HCT116 (cell line): ENCODE results near the gene APH1B. TPM values are rescaled to one million over a fixed set of nuclear protein-coding genes. Genes with fewer than 3 reads are reported as not detected.

Source experiments
- ATAC-seq: fragments of 200-7000 bp; cut with Tn5 transposase; 2 replicates; pipeline ENCODE4 v1.9.1; 2020; ENCODE audit warnings: mild to moderate bottlenecking, moderate library complexity
- BruUV-seq: library from RNA; stranded (reverse); fragments of 400-500 nt; replicated peaks from 2 replicates; lab custom pipeline; 2021; lab: Mats Ljungman, UMichigan
- CTCF ChIA-PET: fragments of 300-600 bp; sonication (Branson Sonifier 250); formaldehyde crosslinking; loops from one replicate; lab custom pipeline; 2021; ENCODE audit warnings: antibody characterized with exemption; lab: Charles Lee
- POLR2A ChIA-PET: fragments of 300-600, 350-600 bp; sonication (Branson Sonifier 250); formaldehyde crosslinking; loops from one replicate; lab custom pipeline; 2021; ENCODE audit warnings: antibody characterized with exemption; lab: Charles Lee
- RAD21 ChIA-PET, 2 experiments: fragments of 300-600 bp; sonication (Branson Sonifier 250); formaldehyde crosslinking; loops; one replicate each; lab custom pipeline; 2023; ENCODE audit warnings: low total read pairs in 2 of 2; ENCODE audit not compliant: uncharacterized antibody in 2 of 2, unreplicated experiment in 2 of 2, low non-redundant PET in 1 of 2; lab: Charles Lee
- DNase-seq: peaks from one replicate; pipeline ENCODE4 v3.0.0-alpha.2; 2010; ENCODE audit warnings: low read depth, low spot score
- H2AFZ ChIP-seq: fragments of 200-600 bp; shearing (Covaris generic), sonication (generic); 2 replicates; pipeline ENCODE4 v1.6.1; 2017; ENCODE audit warnings: low read depth, mixed run types, mixed read lengths, antibody characterized with exemption, low read length; ENCODE audit not compliant: poor library complexity, severe bottlenecking
- H3K27ac ChIP-seq: 2 replicates; pipeline ENCODE4 v1.5.1; 2012; ENCODE audit warnings: low read depth, low read length
- H3K27me3 ChIP-seq: fragments of 200-600 bp; sonication (generic); 2 replicates; pipeline ENCODE4 v1.6.1; 2016; ENCODE audit warnings: mixed run types, low read length, mixed read lengths; ENCODE audit not compliant: insufficient read depth
- H3K36me3 ChIP-seq, 2 experiments: fragments of 200-500 bp in 1 of 2; fragments of 200-600 bp in 1 of 2; sonication (Bioruptor generic) in 1 of 2; sonication (generic) in 1 of 2; 2 replicates each; pipeline versions ENCODE4 v1.5.1 to v1.6.1; 2014 to 2016; ENCODE audit warnings: low read length in 2 of 2, inconsistent platforms in 1 of 2, mixed read lengths in 1 of 2, mixed run types in 1 of 2; ENCODE audit not compliant: insufficient read depth in 2 of 2, control insufficient read depth in 1 of 2
- H3K4me1 ChIP-seq, 2 experiments: fragments of 200-600 bp in 1 of 2; sonication (generic) in 1 of 2; 2 replicates each; pipeline versions ENCODE4 v1.5.1 to v1.6.1; 2012 to 2017; ENCODE audit warnings: low read length in 2 of 2, inconsistent platforms in 1 of 2, mild to moderate bottlenecking in 1 of 2, mixed read lengths in 1 of 2, mixed run types in 1 of 2, moderate library complexity in 1 of 2; ENCODE audit not compliant: insufficient read depth in 2 of 2, control insufficient read depth in 1 of 2
- H3K4me2 ChIP-seq: fragments of 200-600 bp; sonication (generic); 2 replicates; pipeline ENCODE4 v1.6.1; 2017; ENCODE audit warnings: mixed run types, low read length, mixed read lengths
- H3K4me3 ChIP-seq, 2 experiments: fragments of 200-600 bp in 1 of 2; sonication (generic) in 1 of 2; replicated peaks in 1 of 2; 2 replicates each; pipeline ENCODE4 v1.5.1; 2011 to 2016; ENCODE audit warnings: low read length in 2 of 2, control low read depth in 1 of 2, low read depth in 1 of 2, mild to moderate bottlenecking in 1 of 2, mixed read lengths in 1 of 2, mixed run types in 1 of 2
- H3K79me2 ChIP-seq: fragments of 200-600 bp; sonication (generic); 2 replicates; pipeline ENCODE4 v1.6.1; 2017; ENCODE audit warnings: mild to moderate bottlenecking, mixed run types, low read length, moderate library complexity, mixed read lengths; ENCODE audit not compliant: insufficient read depth
- H3K9ac ChIP-seq: fragments of 200-600 bp; sonication (generic); 2 replicates; pipeline ENCODE4 v1.6.1; 2016; ENCODE audit warnings: low read length, mixed read lengths
- H3K9me2 ChIP-seq: fragments of 200-600 bp; sonication (generic), shearing (Covaris generic); 2 replicates; pipeline ENCODE4 v1.6.1; 2017; ENCODE audit warnings: mixed run types, mild to moderate bottlenecking, moderate library complexity; ENCODE audit not compliant: insufficient read depth
- H3K9me3 ChIP-seq, 2 experiments: fragments of 200-500 bp in 1 of 2; fragments of 200-600 bp in 1 of 2; sonication (Bioruptor generic) in 1 of 2; sonication (generic) in 1 of 2; 2 replicates each; pipeline ENCODE4 v1.6.1; 2014 to 2017; ENCODE audit warnings: low read length in 2 of 2, mixed read lengths in 2 of 2, inconsistent platforms in 1 of 2, low read depth in 1 of 2, mild to moderate bottlenecking in 1 of 2, mixed run types in 1 of 2, moderate library complexity in 1 of 2; ENCODE audit not compliant: control insufficient read depth in 1 of 2, insufficient read depth in 1 of 2
- H4K20me1 ChIP-seq: fragments of 200-600 bp; sonication (generic), shearing (Covaris generic); 2 replicates; pipeline ENCODE4 v1.6.1; 2017; ENCODE audit warnings: mixed run types, mild to moderate bottlenecking, moderate library complexity; ENCODE audit not compliant: insufficient read depth
- CBX3 ChIP-seq: IDR thresholded peaks from 2 replicates; pipeline ENCODE4 v1.6.1; 2012; ENCODE audit warnings: low read depth
- POLR2AphosphoS5 ChIP-seq: IDR thresholded peaks from 2 replicates; pipeline ENCODE4 v1.6.1; 2011; ENCODE audit warnings: mild to moderate bottlenecking, low read depth, low read length, moderate library complexity
- RAD21 ChIP-seq: IDR thresholded peaks from 2 replicates; pipeline ENCODE4 v1.6.1; 2012; ENCODE audit warnings: low read depth, mild to moderate bottlenecking
- intact Hi-C: fragments of 100-400 bp; cut with micrococcal nuclease; formaldehyde crosslinking; loops from 2 replicates; pipeline ENCODE4 v1.10.0; 2022
- total RNA-seq: library from RNA; stranded (reverse); gene quantifications from one replicate; pipeline ENCODE4 v1.2.1, GENCODE V29; 2021; ENCODE audit not compliant: unreplicated experiment
- TF ChIP-seq, protein P1 (sequence below), 3 experiments: fragments of 200-600 bp in 1 of 3; sonication (generic) in 1 of 3; IDR thresholded peaks in 2 of 3; conservative IDR thresholded peaks in 1 of 3; 2 replicates each; pipeline ENCODE4 v1.5.1; 2012 to 2017; ENCODE audit warnings: low read depth in 2 of 3, low read length in 2 of 3, antibody characterized with exemption in 1 of 3, borderline replicate concordance in 1 of 3, control low read depth in 1 of 3, mild to moderate bottlenecking in 1 of 3, mixed read lengths in 1 of 3, mixed run types in 1 of 3, moderate library complexity in 1 of 3; ENCODE audit not compliant: insufficient read depth in 1 of 3

APH1B gene
- total RNA-seq, 1 experiment from 2014 or later, result 8.5 TPM

DNA sequence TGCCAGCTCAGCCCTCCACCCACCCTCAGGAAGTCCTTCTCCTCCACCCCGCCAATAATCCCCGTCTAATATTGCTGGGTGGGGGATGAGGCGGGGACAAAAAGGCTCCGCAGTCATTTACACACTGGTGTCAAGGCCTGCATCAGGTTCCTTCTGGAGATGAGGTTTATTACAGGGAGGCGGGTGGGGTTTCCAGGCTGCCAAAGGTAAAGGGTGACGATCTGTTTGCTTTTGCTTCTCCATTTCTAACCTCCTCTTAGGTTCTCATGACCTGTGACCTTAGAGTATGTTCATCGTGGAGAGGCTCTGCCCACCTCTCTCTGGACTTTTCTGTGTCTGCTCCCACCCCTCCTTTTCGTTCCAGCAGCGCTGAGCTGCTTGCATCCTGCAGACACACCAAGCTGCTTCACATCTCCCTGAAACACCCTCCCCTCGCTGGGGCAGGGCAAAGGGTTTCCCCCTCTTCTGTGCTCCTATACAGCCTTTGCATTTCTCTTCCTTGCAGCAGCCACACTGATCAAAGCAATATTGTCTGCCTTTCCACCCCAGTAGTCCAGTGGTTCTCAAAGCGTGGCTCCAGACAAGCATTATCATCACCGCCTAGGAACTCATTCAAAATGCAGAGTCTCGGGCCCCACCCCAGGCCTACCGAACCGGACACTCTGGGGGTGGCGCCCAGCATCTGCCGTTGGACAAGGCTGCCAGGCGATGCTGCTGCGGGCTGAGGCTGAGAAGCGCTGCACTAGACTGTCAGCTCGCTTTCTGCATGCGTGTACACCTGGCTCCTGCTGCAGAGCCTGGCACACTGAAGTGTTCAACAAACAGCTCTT, 77.6 kb downstream of the APH1B start:
- no TSS peak for BruUV-seq
- Histone ChIP-seq H2AFZ (no peak overlapping the region), H3K9me3 (no peaks in the 10 kb centered on the region), H3K4me3 (no peak overlapping the region), H3K27ac (no peak overlapping the region), H3K9ac (no peak overlapping the region)
- CTCF ChIA-PET, result no interaction called here
- intact Hi-C loops, result no loop called here
- no peak for TF ChIP-seq CBX3
- TF ChIP-seq, all 23 proteins: peak for 0
- H3K4me2 ChIP-seq, result no peak overlapping the region
- ChIA-PET POLR2A (no interaction called here), RAD21 (interaction anchor here in 1 of 2 experiments (0.7 kb wide), 1 partner anchor 69 kb away, joined by 3 read pairs; no protein-coding TSS in a partner anchor)
- no peaks in the 10 kb centered on the region for H3K36me3 ChIP-seq
- ATAC-seq, result no peak
- no peak for DNase-seq
- no peaks in the 10 kb centered on the region for H3K4me1 ChIP-seq
- no peaks in the 10 kb centered on the region for H3K27me3 ChIP-seq
- H3K79me2 ChIP-seq, result no peaks in the 10 kb centered on the region
- H4K20me1 ChIP-seq, result no peaks in the 10 kb centered on the region
- H3K9me2 ChIP-seq, result no peaks in the 10 kb centered on the region

GRCh38 chr15:63357061-63357460, 79.7 kb downstream of the APH1B start:
- H3K79me2 ChIP-seq, result no peaks in the 10 kb centered on the region
- TF ChIP-seq, protein P1, sequence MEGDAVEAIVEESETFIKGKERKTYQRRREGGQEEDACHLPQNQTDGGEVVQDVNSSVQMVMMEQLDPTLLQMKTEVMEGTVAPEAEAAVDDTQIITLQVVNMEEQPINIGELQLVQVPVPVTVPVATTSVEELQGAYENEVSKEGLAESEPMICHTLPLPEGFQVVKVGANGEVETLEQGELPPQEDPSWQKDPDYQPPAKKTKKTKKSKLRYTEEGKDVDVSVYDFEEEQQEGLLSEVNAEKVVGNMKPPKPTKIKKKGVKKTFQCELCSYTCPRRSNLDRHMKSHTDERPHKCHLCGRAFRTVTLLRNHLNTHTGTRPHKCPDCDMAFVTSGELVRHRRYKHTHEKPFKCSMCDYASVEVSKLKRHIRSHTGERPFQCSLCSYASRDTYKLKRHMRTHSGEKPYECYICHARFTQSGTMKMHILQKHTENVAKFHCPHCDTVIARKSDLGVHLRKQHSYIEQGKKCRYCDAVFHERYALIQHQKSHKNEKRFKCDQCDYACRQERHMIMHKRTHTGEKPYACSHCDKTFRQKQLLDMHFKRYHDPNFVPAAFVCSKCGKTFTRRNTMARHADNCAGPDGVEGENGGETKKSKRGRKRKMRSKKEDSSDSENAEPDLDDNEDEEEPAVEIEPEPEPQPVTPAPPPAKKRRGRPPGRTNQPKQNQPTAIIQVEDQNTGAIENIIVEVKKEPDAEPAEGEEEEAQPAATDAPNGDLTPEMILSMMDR (IDR thresholded peaks at IDR 0.05 in 2 of 3, conservative IDR thresholded peaks at IDR 0.05 in 1 of 3; ENCODE audit: borderline replicate concordance in 1 of 3, insufficient read depth in 1 of 3, low read depth in 2 of 3, low read length in 2 of 3), result no peak
- TF ChIP-seq RAD21, result no peak
- TF ChIP-seq POLR2AphosphoS5, result no peak
- H3K9me2 ChIP-seq, result no peaks in the 10 kb centered on the region
- no peak overlapping the region for H2AFZ ChIP-seq
- H3K9me3 ChIP-seq, result no peaks in the 10 kb centered on the region
- BruUV-seq, result no TSS peak
- RAD21 ChIA-PET, result no interaction called here
- H3K4me3 ChIP-seq, result no peak overlapping the region
- no peak overlapping the region for H3K9ac ChIP-seq
- H3K36me3 ChIP-seq, result no peaks in the 10 kb centered on the region
- no peaks in the 10 kb centered on the region for H3K27me3 ChIP-seq
- H4K20me1 ChIP-seq, result no peaks in the 10 kb centered on the region
- H3K4me2 ChIP-seq, result no peak overlapping the region
- CTCF ChIA-PET, result no interaction called here
- ATAC-seq (no peak), DNase-seq (no peak)
- H3K4me1 ChIP-seq, result no peaks in the 10 kb centered on the region
- no peak overlapping the region for H3K27ac ChIP-seq
- POLR2A ChIA-PET, result no interaction called here
- intact Hi-C loops, result no loop called here
